Measurements from ENCODE around the gene UBE3B. TPM values are rescaled to one million over a fixed set of nuclear protein-coding genes. Genes with fewer than 3 reads are reported as not detected.

Gene UBE3B
- polyA plus RNA-seq, 3 donors = 14.4 to 25.9 (median 18.2) TPM

DNA sequence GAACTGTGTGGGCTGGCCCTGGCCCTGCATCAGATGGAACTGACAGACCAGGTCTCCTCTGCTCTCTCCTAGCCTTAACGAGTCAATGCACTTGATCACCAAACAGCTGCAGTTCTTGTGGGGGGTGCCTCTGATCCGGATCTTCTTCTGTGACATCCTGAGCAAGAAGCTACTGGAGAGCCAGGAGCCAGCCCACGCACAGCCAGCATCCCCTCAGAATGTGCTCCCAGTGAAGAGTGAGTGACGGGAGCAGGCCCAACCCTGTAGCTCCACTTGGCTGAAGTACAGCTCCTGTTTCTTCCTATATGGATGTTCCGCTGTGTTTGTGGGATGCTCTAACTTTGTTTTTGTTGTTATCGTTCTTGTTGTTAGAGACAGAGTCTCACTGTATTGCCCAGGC, 23.9 kb downstream of the UBE3B start:
- intact Hi-C loops (cut with micrococcal nuclease) = no loop called here
- Histone ChIP-seq H3K27me3 (ENCODE audit: control insufficient read depth in 2 of 2, insufficient read depth in 2 of 2, low read length in 2 of 2) (no peaks in the 10 kb centered on the region), H3K27ac (ENCODE audit: low read depth in 1 of 2, low read length in 2 of 2) (no peak overlapping the region), H3K4me1 (ENCODE audit: control insufficient read depth in 1 of 2, insufficient read depth in 2 of 2, low read length in 2 of 2) (no peaks in the 10 kb centered on the region), H3K36me3 (replicated peaks in 1 of 2; ENCODE audit: control insufficient read depth in 1 of 2, insufficient read depth in 2 of 2, low read length in 2 of 2) (peaks cover 90 to 97% of the 10 kb centered on the region in 2 donors), H3K9me3 (replicated peaks in 1 of 2; ENCODE audit: control insufficient read depth in 1 of 2, insufficient read depth in 1 of 2, low read length in 2 of 2) (no peaks in the 10 kb centered on the region), H2AFZ (ENCODE audit: insufficient read depth, low read depth, low read length, poor library complexity, severe bottlenecking) (no peak overlapping the region), H3K4me2 (replicated peaks; ENCODE audit: extremely low read depth, low read length, poor library complexity, severe bottlenecking) (no peak overlapping the region), H4K20me1 (ENCODE audit: insufficient read depth, low read length) (no peaks in the 10 kb centered on the region), H3K79me2 (ENCODE audit: insufficient read depth, low read length) (no peaks in the 10 kb centered on the region), H3K4me3 (replicated peaks in 1 of 3; ENCODE audit: low read depth in 2 of 3, low read length in 3 of 3) (no peak overlapping the region), H3K9ac (ENCODE audit: insufficient read depth, low read length, poor library complexity, severe bottlenecking) (no peak overlapping the region)
- 95% methylated on average over 3 of the region's 6 CpGs for WGBS (ENCODE audit: insufficient coverage)
- TF ChIP-seq, protein P1, sequence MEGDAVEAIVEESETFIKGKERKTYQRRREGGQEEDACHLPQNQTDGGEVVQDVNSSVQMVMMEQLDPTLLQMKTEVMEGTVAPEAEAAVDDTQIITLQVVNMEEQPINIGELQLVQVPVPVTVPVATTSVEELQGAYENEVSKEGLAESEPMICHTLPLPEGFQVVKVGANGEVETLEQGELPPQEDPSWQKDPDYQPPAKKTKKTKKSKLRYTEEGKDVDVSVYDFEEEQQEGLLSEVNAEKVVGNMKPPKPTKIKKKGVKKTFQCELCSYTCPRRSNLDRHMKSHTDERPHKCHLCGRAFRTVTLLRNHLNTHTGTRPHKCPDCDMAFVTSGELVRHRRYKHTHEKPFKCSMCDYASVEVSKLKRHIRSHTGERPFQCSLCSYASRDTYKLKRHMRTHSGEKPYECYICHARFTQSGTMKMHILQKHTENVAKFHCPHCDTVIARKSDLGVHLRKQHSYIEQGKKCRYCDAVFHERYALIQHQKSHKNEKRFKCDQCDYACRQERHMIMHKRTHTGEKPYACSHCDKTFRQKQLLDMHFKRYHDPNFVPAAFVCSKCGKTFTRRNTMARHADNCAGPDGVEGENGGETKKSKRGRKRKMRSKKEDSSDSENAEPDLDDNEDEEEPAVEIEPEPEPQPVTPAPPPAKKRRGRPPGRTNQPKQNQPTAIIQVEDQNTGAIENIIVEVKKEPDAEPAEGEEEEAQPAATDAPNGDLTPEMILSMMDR (IDR thresholded peaks at IDR 0.05) = no peak
- Mint-ChIP-seq H3K27me3 (ENCODE audit: low read depth in 3 of 3) (no peaks in the 10 kb centered on the region), H3K36me3 (peaks cover 87 to 91% of the 10 kb centered on the region in 2 donors), H3K4me3 (no peak overlapping the region), H3K9me3 (no peaks in the 10 kb centered on the region), H3K27ac (no peak overlapping the region), H3K4me1 (no peaks in the 10 kb centered on the region)
- DNase-seq = no peak

DNA sequence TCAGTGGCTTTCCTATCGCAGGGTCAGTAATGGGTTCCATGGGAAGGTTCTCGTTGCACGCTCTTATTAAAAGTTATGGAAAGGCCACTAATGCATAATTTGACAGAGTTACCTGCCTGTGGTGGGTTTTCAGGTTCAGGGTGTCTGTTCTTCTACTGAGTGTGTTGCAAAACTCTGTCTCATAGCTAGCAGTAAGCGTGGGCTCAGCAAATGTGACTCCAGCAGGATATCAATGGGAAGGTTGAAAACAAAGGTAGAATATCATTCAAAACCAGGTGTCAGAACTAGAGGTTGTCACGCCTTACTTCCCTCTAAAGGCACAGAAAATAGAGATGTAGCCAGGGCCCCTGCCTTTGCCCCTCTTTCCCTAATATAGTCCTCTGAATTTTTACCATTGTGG, 24.9 kb downstream of the UBE3B start:
- no peak for DNase-seq
- Histone ChIP-seq H3K9ac (ENCODE audit: insufficient read depth, low read length, poor library complexity, severe bottlenecking) (no peak overlapping the region), H3K4me2 (replicated peaks; ENCODE audit: extremely low read depth, low read length, poor library complexity, severe bottlenecking) (no peak overlapping the region), H3K4me1 (ENCODE audit: control insufficient read depth in 1 of 2, insufficient read depth in 2 of 2, low read length in 2 of 2) (no peaks in the 10 kb centered on the region), H3K4me3 (replicated peaks in 1 of 3; ENCODE audit: low read depth in 2 of 3, low read length in 3 of 3) (no peak overlapping the region), H3K27me3 (ENCODE audit: control insufficient read depth in 2 of 2, insufficient read depth in 2 of 2, low read length in 2 of 2) (no peaks in the 10 kb centered on the region), H3K9me3 (replicated peaks in 1 of 2; ENCODE audit: control insufficient read depth in 1 of 2, insufficient read depth in 1 of 2, low read length in 2 of 2) (no peaks in the 10 kb centered on the region), H3K36me3 (replicated peaks in 1 of 2; ENCODE audit: control insufficient read depth in 1 of 2, insufficient read depth in 2 of 2, low read length in 2 of 2) (peaks cover 98 to 100% of the 10 kb centered on the region in 2 donors), H3K79me2 (ENCODE audit: insufficient read depth, low read length) (no peaks in the 10 kb centered on the region), H4K20me1 (ENCODE audit: insufficient read depth, low read length) (no peaks in the 10 kb centered on the region), H2AFZ (ENCODE audit: insufficient read depth, low read depth, low read length, poor library complexity, severe bottlenecking) (no peak overlapping the region), H3K27ac (ENCODE audit: low read depth in 1 of 2, low read length in 2 of 2) (no peak overlapping the region)
- Mint-ChIP-seq H3K27me3 (ENCODE audit: low read depth in 3 of 3) (no peaks in the 10 kb centered on the region), H3K4me1 (no peaks in the 10 kb centered on the region), H3K4me3 (no peak overlapping the region), H3K36me3 (peaks cover 90 to 95% of the 10 kb centered on the region in 2 donors), H3K9me3 (no peaks in the 10 kb centered on the region), H3K27ac (no peak overlapping the region)
- intact Hi-C loops (cut with micrococcal nuclease) = no loop called here
- WGBS (ENCODE audit: insufficient coverage) = 100% methylated on average over 3 of the region's 5 CpGs
- TF ChIP-seq, protein P1 (IDR thresholded peaks at IDR 0.05) = no peak

All from CD14-positive monocyte (primary cell).